Osteocyte (in vitro differentiated cells): ENCODE results near the gene OSBPL3. TPM values are rescaled to one million over a fixed set of nuclear protein-coding genes. Genes with fewer than 3 reads are reported as not detected.

Experiments used
- DNase-seq: peaks from one replicate; pipeline ENCODE4 v3.0.0; 2021; ENCODE audit warnings: mixed read lengths; ENCODE audit not compliant: unreplicated experiment; ENCODE audit errors: extremely low spot score
- H3K27ac Mint-ChIP-seq: one replicate; pipeline ENCODE4 v1.8.0; 2021; ENCODE audit warnings: mild to moderate bottlenecking, mixed read lengths; ENCODE audit not compliant: unreplicated experiment
- H3K27me3 Mint-ChIP-seq: one replicate; pipeline ENCODE4 v1.8.0; 2021; ENCODE audit warnings: mixed read lengths; ENCODE audit not compliant: unreplicated experiment
- H3K36me3 Mint-ChIP-seq: one replicate; pipeline ENCODE4 v1.8.0; 2021; ENCODE audit warnings: mixed read lengths; ENCODE audit not compliant: unreplicated experiment
- H3K4me1 Mint-ChIP-seq: one replicate; pipeline ENCODE4 v1.8.0; 2021; ENCODE audit warnings: mixed read lengths; ENCODE audit not compliant: unreplicated experiment
- H3K4me3 Mint-ChIP-seq: one replicate; pipeline ENCODE4 v1.8.0; 2021; ENCODE audit warnings: mild to moderate bottlenecking, moderate library complexity, mixed read lengths; ENCODE audit not compliant: unreplicated experiment
- H3K9me3 Mint-ChIP-seq: one replicate; pipeline ENCODE4 v1.8.0; 2021; ENCODE audit warnings: mixed read lengths; ENCODE audit not compliant: unreplicated experiment
- CTCF ChIP-seq: fragments of 200-600 bp; sonication (generic); IDR thresholded peaks from 2 replicates; pipeline ENCODE4 v1.5.0; 2021; ENCODE audit warnings: antibody characterized with exemption, mild to moderate bottlenecking, moderate library complexity
- total RNA-seq: library from RNA; stranded (reverse); gene quantifications from 2 replicates; pipeline ENCODE4 v1.2.1, GENCODE V29; 2021

Gene OSBPL3
- total RNA-seq, 1 donor from 2014 or later, result 8.0 TPM

- Mint-ChIP-seq H3K4me1 (peaks cover 30% of the 10 kb centered on the region), H3K9me3 (no peaks in the 10 kb centered on the region), H3K27ac (peak overlapping the region; percentile 95), H3K36me3 (no peaks in the 10 kb centered on the region), H3K4me3 (peak overlapping the region; percentile 91), H3K27me3 (peaks cover 5% of the 10 kb centered on the region)
- no peak for TF ChIP-seq CTCF
- no peak for DNase-seq
These were observed 674 bp upstream of the OSBPL3 start for GRCh38 chr7:24980534-24981170.

GRCh38 chr7:24979470-24979862, 512 bp downstream of the OSBPL3 start:
- peak; percentile 57 for TF ChIP-seq CTCF
- Mint-ChIP-seq H3K27ac (no peak overlapping the region), H3K27me3 (peaks cover 4% of the 10 kb centered on the region), H3K36me3 (no peaks in the 10 kb centered on the region), H3K4me3 (peak overlapping the region; percentile 91), H3K9me3 (no peaks in the 10 kb centered on the region), H3K4me1 (peaks cover 33% of the 10 kb centered on the region)
- DNase-seq, result no peak

GRCh38 chr7:24978843-24979469, 1.0 kb downstream of the OSBPL3 start:
- H3K36me3 Mint-ChIP-seq, result no peaks in the 10 kb centered on the region
- no peak for TF ChIP-seq CTCF
- peaks cover 34% of the 10 kb centered on the region for H3K4me1 Mint-ChIP-seq
- H3K4me3 Mint-ChIP-seq, result peak overlapping the region; percentile 91
- peaks cover 3% of the 10 kb centered on the region for H3K27me3 Mint-ChIP-seq
- DNase-seq, result no peak
- no peaks in the 10 kb centered on the region for H3K9me3 Mint-ChIP-seq
- H3K27ac Mint-ChIP-seq, result peak overlapping the region; percentile 16

GRCh38 chr7:24975644-24976260, 4.2 kb downstream of the OSBPL3 start:
- Mint-ChIP-seq H3K27ac (no peak overlapping the region), H3K4me1 (peaks cover 48% of the 10 kb centered on the region), H3K27me3 (no peaks in the 10 kb centered on the region), H3K4me3 (no peak overlapping the region), H3K9me3 (no peaks in the 10 kb centered on the region), H3K36me3 (no peaks in the 10 kb centered on the region)
- TF ChIP-seq CTCF, result no peak
- no peak for DNase-seq

GRCh38 chr7:24975172-24975571, 4.8 kb downstream of the OSBPL3 start:
- Mint-ChIP-seq H3K36me3 (no peaks in the 10 kb centered on the region), H3K4me3 (no peak overlapping the region), H3K9me3 (no peaks in the 10 kb centered on the region), H3K4me1 (peaks cover 44% of the 10 kb centered on the region), H3K27me3 (no peaks in the 10 kb centered on the region), H3K27ac (no peak overlapping the region)
- no peak for TF ChIP-seq CTCF
- DNase-seq, result no peak
